OCI-LY1 (cell line): Measurements from ENCODE around the gene PANX3.

Experiments used
- CTCF ChIP-seq: fragments of 200-600 bp; sonication (generic), shearing (Covaris generic); IDR thresholded peaks from 2 replicates; pipeline ENCODE4 v1.5.1; 2017; ENCODE audit warnings: mild to moderate bottlenecking, antibody characterized with exemption, low read length, moderate library complexity, mixed read lengths
- EZH2 ChIP-seq: fragments of 200-600 bp; sonication (generic), shearing (Covaris generic); IDR thresholded peaks from 2 replicates; pipeline ENCODE4 v1.8.0; 2017; ENCODE audit warnings: borderline replicate concordance, mixed run types, mild to moderate bottlenecking, antibody characterized with exemption, low read length, moderate library complexity, mixed read lengths

GRCh38 chr11:124657904-124658303 is 46.7 kb downstream of the PANX3 start:
- no peak for TF ChIP-seq CTCF
- TF ChIP-seq EZH2 = no peak
